Panc1 (cell line): Measurements from ENCODE around the gene CIP2A. TPM values are rescaled to one million over a fixed set of nuclear protein-coding genes. Genes with fewer than 3 reads are reported as not detected.

Experiments used
- ATAC-seq: fragments of 200-7000 bp; cut with Tn5 transposase; 2 replicates; pipeline ENCODE4 v1.9.1; 2020; ENCODE audit warnings: mild to moderate bottlenecking, moderate library complexity
- BruUV-seq: library from RNA; stranded (reverse); fragments of 400-500 nt; replicated peaks from 2 replicates; lab custom pipeline; 2021; lab: Mats Ljungman, UMichigan
- CTCF ChIA-PET: fragments of 300-600 bp; sonication (Branson Sonifier 250); formaldehyde crosslinking; loops from one replicate; lab custom pipeline; 2022; ENCODE audit warnings: antibody characterized with exemption; lab: Charles Lee
- POLR2A ChIA-PET: fragments of 300-600 bp; sonication (Branson Sonifier 250); formaldehyde crosslinking; loops from one replicate; lab custom pipeline; 2022; ENCODE audit warnings: antibody characterized with exemption; lab: Charles Lee
- DNase-seq: peaks from one replicate; pipeline ENCODE4 v3.0.0-alpha.2; 2010; ENCODE audit warnings: low read depth, low spot score
- H3K27ac ChIP-seq: 2 replicates; pipeline ENCODE4 v1.5.1; 2011; ENCODE audit warnings: mild to moderate bottlenecking, low read length, inconsistent platforms
- H3K27me3 ChIP-seq: fragments of 200-500 bp; sonication (Bioruptor generic); 2 replicates; pipeline ENCODE4 v1.6.0; 2014; ENCODE audit warnings: low read length, inconsistent platforms; ENCODE audit not compliant: control insufficient read depth, insufficient read depth
- H3K36me3 ChIP-seq: fragments of 200-500 bp; sonication (Bioruptor generic); 2 replicates; pipeline ENCODE4 v1.5.1; 2014; ENCODE audit warnings: inconsistent platforms, mild to moderate bottlenecking, low read length, moderate library complexity; ENCODE audit not compliant: control insufficient read depth, insufficient read depth
- H3K4me1 ChIP-seq: 2 replicates; pipeline ENCODE4 v1.5.1; 2011; ENCODE audit warnings: inconsistent platforms, mild to moderate bottlenecking, low read length, moderate library complexity; ENCODE audit not compliant: control insufficient read depth, insufficient read depth
- H3K4me3 ChIP-seq, 2 experiments: 2 replicates each; pipeline ENCODE4 v1.5.1; 2011 to 2012; ENCODE audit warnings: low read depth in 2 of 2, low read length in 2 of 2, mild to moderate bottlenecking in 2 of 2, inconsistent platforms in 1 of 2, moderate library complexity in 1 of 2
- H3K9me3 ChIP-seq: fragments of 200-500 bp; sonication (Bioruptor generic); 2 replicates; pipeline ENCODE4 v1.5.1; 2014; ENCODE audit warnings: low read depth, mild to moderate bottlenecking, inconsistent platforms, low read length, moderate library complexity; ENCODE audit not compliant: control insufficient read depth, insufficient read depth
- CTCF ChIP-seq: fragments of 450-650 bp; IDR thresholded peaks from 2 replicates; pipeline ENCODE4 v1.5.1; 2017; ENCODE audit warnings: mild to moderate bottlenecking
- POLR2AphosphoS5 ChIP-seq: IDR thresholded peaks from 2 replicates; pipeline ENCODE4 v1.6.1; 2012; ENCODE audit warnings: mild to moderate bottlenecking, low read depth, low read length, moderate library complexity
- REST ChIP-seq, 2 experiments: IDR thresholded peaks; 2 replicates each; pipeline ENCODE4 v1.6.1; 2011 to 2012; ENCODE audit warnings: low read depth in 2 of 2, control low read depth in 1 of 2, low read length in 1 of 2, mild to moderate bottlenecking in 1 of 2, moderate library complexity in 1 of 2; ENCODE audit not compliant: insufficient read depth in 1 of 2
- SIN3A ChIP-seq: IDR thresholded peaks from 2 replicates; pipeline ENCODE4 v1.6.1; 2012; ENCODE audit warnings: low read depth, mild to moderate bottlenecking, low read length, moderate library complexity, borderline replicate concordance; ENCODE audit not compliant: insufficient read depth
- TCF7L2 ChIP-seq: IDR thresholded peaks from 2 replicates; pipeline ENCODE4 v1.6.1; 2011; ENCODE audit warnings: mild to moderate bottlenecking, low read depth, low read length, inconsistent platforms
- in situ Hi-C: cut with HindIII; loops from 2 replicates; pipeline ENCODE4 v1.10.0; 2016; ENCODE audit warnings: low sequenced_read_pairs, low pct_unique_long_range_greater_than_20kb
- intact Hi-C: fragments of 100-400 bp; cut with micrococcal nuclease; formaldehyde crosslinking; loops from one replicate; pipeline ENCODE4 v1.10.0; 2022; ENCODE audit not compliant: unreplicated experiment
- total RNA-seq: library from RNA; stranded (reverse); gene quantifications from one replicate; pipeline ENCODE4 v1.2.1, GENCODE V29; 2021; ENCODE audit not compliant: unreplicated experiment

CIP2A gene
- total RNA-seq, 1 experiment from 2014 or later, result 52.0 TPM

- H3K4me1 ChIP-seq, result no peaks in the 10 kb centered on the region
- ATAC-seq (no peak), DNase-seq (no peak)
- no peak overlapping the region for H3K27ac ChIP-seq
- H3K4me3 ChIP-seq, result no peak overlapping the region
- intact Hi-C loops, result no loop called here
- peaks cover 45% of the 10 kb centered on the region for H3K36me3 ChIP-seq
- in situ Hi-C loops, result no loop called here
- CTCF ChIA-PET, result no interaction called here
- no peak for TF ChIP-seq CTCF
- no peak for TF ChIP-seq SIN3A
- no peak for TF ChIP-seq POLR2AphosphoS5
- TF ChIP-seq TCF7L2, result no peak
- TF ChIP-seq REST (IDR thresholded peaks at IDR 0.05; ENCODE audit: insufficient read depth in 1 of 2, low read depth in 2 of 2, low read length in 1 of 2), result no peak
- no peaks in the 10 kb centered on the region for H3K27me3 ChIP-seq
- POLR2A ChIA-PET, result no interaction called here
- BruUV-seq, result no TSS peak
- H3K9me3 ChIP-seq, result no peaks in the 10 kb centered on the region
These were observed 40.9 kb downstream of the CIP2A start for GRCh38 chr3:108548304-108548703.

GRCh38 chr3:108546692-108547091 lies 42.5 kb downstream of the CIP2A start:
- H3K9me3 ChIP-seq, result no peaks in the 10 kb centered on the region
- H3K4me1 ChIP-seq, result no peaks in the 10 kb centered on the region
- ChIA-PET CTCF (no interaction called here), POLR2A (interaction anchor here (0.7 kb wide), 1 partner anchor 228 kb away, joined by 3 read pairs; no protein-coding TSS in a partner anchor)
- in situ Hi-C loops (no loop called here), intact Hi-C loops (no loop called here)
- peaks cover 35% of the 10 kb centered on the region for H3K36me3 ChIP-seq
- no peaks in the 10 kb centered on the region for H3K27me3 ChIP-seq
- TF ChIP-seq POLR2AphosphoS5, result no peak
- TF ChIP-seq CTCF, result no peak
- no peak for TF ChIP-seq TCF7L2
- TF ChIP-seq REST (IDR thresholded peaks at IDR 0.05; ENCODE audit: insufficient read depth in 1 of 2, low read depth in 2 of 2, low read length in 1 of 2), result no peak
- TF ChIP-seq SIN3A, result no peak
- no peak for ATAC-seq
- BruUV-seq, result no TSS peak
- DNase-seq, result no peak
- no peak overlapping the region for H3K27ac ChIP-seq
- no peak overlapping the region for H3K4me3 ChIP-seq
